Breast epithelium (tissue), 4 donors: ENCODE measurements around the gene MFF. TPM values are rescaled to one million over a fixed set of nuclear protein-coding genes. Genes with fewer than 3 reads are reported as not detected.

Experiments
- DNase-seq, 2 donors: peaks; one replicate each; pipeline ENCODE4 v3.0.0-alpha.2; 2019; ENCODE audit warnings: low spot score in 2 of 2
- H3K27ac ChIP-seq, 2 donors: fragments of 200-600 bp; sonication (generic) in 1 of 2; one replicate each; pipeline ENCODE4 v1.5.1; 2016 to 2019; ENCODE audit warnings: mild to moderate bottlenecking in 1 of 2
- H3K27me3 ChIP-seq, 2 donors: fragments of 200-600 bp; sonication (generic) in 1 of 2; one replicate each; pipeline versions ENCODE4 v1.5.1 to v1.6.0; 2017 to 2019; ENCODE audit warnings: control low read depth in 1 of 2, mild to moderate bottlenecking in 1 of 2
- H3K36me3 ChIP-seq: fragments of 200-600 bp; one replicate; pipeline ENCODE4 v1.5.1; 2019
- H3K4me1 ChIP-seq, 2 donors: fragments of 200-600 bp; sonication (generic); one replicate each; pipeline ENCODE4 v1.5.1; 2016 to 2019; ENCODE audit warnings: control low read depth in 1 of 2
- H3K4me3 ChIP-seq, 3 donors: fragments of 200-600 bp; sonication (generic); 1 replicate in 2 of 3; 2 replicates in 1 of 3; pipeline ENCODE4 v1.5.1; 2016 to 2019; ENCODE audit warnings: mild to moderate bottlenecking in 3 of 3, moderate library complexity in 2 of 3
- H3K9me3 ChIP-seq, 2 donors: fragments of 200-600 bp; sonication (generic) in 1 of 2; one replicate each; pipeline ENCODE4 v1.5.1; 2016 to 2019; ENCODE audit warnings: control low read depth in 1 of 2
- CTCF ChIP-seq, 3 donors: fragments of 450-650 bp; IDR thresholded peaks; one replicate each; pipeline ENCODE4 v1.5.1; 2016 to 2017; ENCODE audit warnings: antibody characterized with exemption in 3 of 3, mild to moderate bottlenecking in 3 of 3, moderate library complexity in 3 of 3
- POLR2A ChIP-seq: fragments of 450-650 bp; IDR thresholded peaks from one replicate; pipeline ENCODE4 v1.6.1; 2016; ENCODE audit warnings: antibody characterized with exemption, mild to moderate bottlenecking, moderate library complexity
- POLR2AphosphoS5 ChIP-seq, 3 donors: sonication (generic); formaldehyde crosslinking; IDR thresholded peaks; one replicate each; pipeline ENCODE4 v1.6.1; 2017; ENCODE audit warnings: antibody characterized with exemption in 3 of 3
- intact Hi-C: fragments of 100-400 bp; cut with DNase I; formaldehyde crosslinking; loops from one replicate; pipeline ENCODE4 v1.15.1; 2023; ENCODE audit warnings: low total_unique reads
- total RNA-seq, 3 donors: library from RNA; depleted of rRNA; stranded (reverse); fragments of >200 nt; gene quantifications; one replicate each; pipeline ENCODE4 v1.1.0, GENCODE V29; 2016

Gene MFF
- total RNA-seq, 3 donors from 2014 or later, result 120 to 135 (median 122) TPM

- no peaks in the 10 kb centered on the region for H3K4me1 ChIP-seq
- H3K36me3 ChIP-seq, result no peaks in the 10 kb centered on the region
- no peaks in the 10 kb centered on the region for H3K27me3 ChIP-seq
- H3K9me3 ChIP-seq, result no peaks in the 10 kb centered on the region
- no peak overlapping the region for H3K27ac ChIP-seq
- intact Hi-C loops, result no loop called here
- TF ChIP-seq POLR2A, result no peak
- no peak for TF ChIP-seq POLR2AphosphoS5 (IDR thresholded peaks at IDR 0.05)
- TF ChIP-seq CTCF (IDR thresholded peaks at IDR 0.05), result no peak
- no peak overlapping the region for H3K4me3 ChIP-seq
- no peak for DNase-seq
These were observed 73.9 kb downstream of the MFF start for GRCh38 chr2:227398684-227399670.

GRCh38 chr2:227401550-227401949 is 76.5 kb downstream of the MFF start:
- no peaks in the 10 kb centered on the region for H3K27me3 ChIP-seq
- TF ChIP-seq POLR2AphosphoS5 (IDR thresholded peaks at IDR 0.05) (no peak), CTCF (IDR thresholded peaks at IDR 0.05) (no peak), POLR2A (no peak)
- no peaks in the 10 kb centered on the region for H3K36me3 ChIP-seq
- H3K9me3 ChIP-seq, result no peaks in the 10 kb centered on the region
- H3K4me1 ChIP-seq, result no peaks in the 10 kb centered on the region
- intact Hi-C loops, result loop anchor here (10.0 kb wide), 1 partner anchor 363 kb away; no protein-coding TSS in a partner anchor
- DNase-seq, result no peak
- no peak overlapping the region for H3K27ac ChIP-seq
- no peak overlapping the region for H3K4me3 ChIP-seq

DNA sequence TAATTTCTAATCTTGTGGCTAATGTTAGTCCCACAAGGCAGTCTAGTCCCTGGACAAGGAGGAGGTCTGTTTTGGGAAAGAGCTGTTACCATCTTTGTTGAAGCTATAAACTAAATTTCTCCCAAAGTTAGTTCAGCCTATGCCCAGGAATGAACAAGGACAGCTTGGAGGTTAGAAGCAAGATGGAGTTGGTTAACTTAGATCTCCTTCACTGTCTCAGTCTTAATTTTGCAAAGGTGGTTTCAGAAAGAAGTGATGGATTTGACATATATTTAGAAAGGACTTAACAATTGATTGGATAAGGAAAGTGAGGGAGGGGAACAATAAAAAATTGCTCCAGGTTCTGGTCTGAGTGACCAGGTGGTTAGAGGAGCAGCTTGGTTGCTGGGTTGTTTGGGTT is 77.3 kb downstream of the MFF start:
- DNase-seq, result no peak
- intact Hi-C loops, result loop anchor here (10.0 kb wide), 1 partner anchor 362 kb away; no protein-coding TSS in a partner anchor
- Histone ChIP-seq H3K27me3 (no peaks in the 10 kb centered on the region), H3K27ac (no peak overlapping the region), H3K4me3 (no peak overlapping the region), H3K36me3 (no peaks in the 10 kb centered on the region), H3K4me1 (no peaks in the 10 kb centered on the region), H3K9me3 (no peaks in the 10 kb centered on the region)
- TF ChIP-seq POLR2A, result no peak
- TF ChIP-seq POLR2AphosphoS5 (IDR thresholded peaks at IDR 0.05), result no peak
- no peak for TF ChIP-seq CTCF (IDR thresholded peaks at IDR 0.05)

- H3K4me1 ChIP-seq, result no peaks in the 10 kb centered on the region
- H3K4me3 ChIP-seq, result no peak overlapping the region
- no peak overlapping the region for H3K27ac ChIP-seq
- no peaks in the 10 kb centered on the region for H3K36me3 ChIP-seq
- no peak for DNase-seq
- TF ChIP-seq POLR2A (no peak), CTCF (IDR thresholded peaks at IDR 0.05) (no peak), POLR2AphosphoS5 (IDR thresholded peaks at IDR 0.05) (no peak)
- no peaks in the 10 kb centered on the region for H3K9me3 ChIP-seq
- H3K27me3 ChIP-seq, result no peaks in the 10 kb centered on the region
- intact Hi-C loops, result loop anchor here (10.0 kb wide), 1 partner anchor 362 kb away; no protein-coding TSS in a partner anchor
These were observed 77.9 kb downstream of the MFF start for GRCh38 chr2:227402959-227403358.

DNA sequence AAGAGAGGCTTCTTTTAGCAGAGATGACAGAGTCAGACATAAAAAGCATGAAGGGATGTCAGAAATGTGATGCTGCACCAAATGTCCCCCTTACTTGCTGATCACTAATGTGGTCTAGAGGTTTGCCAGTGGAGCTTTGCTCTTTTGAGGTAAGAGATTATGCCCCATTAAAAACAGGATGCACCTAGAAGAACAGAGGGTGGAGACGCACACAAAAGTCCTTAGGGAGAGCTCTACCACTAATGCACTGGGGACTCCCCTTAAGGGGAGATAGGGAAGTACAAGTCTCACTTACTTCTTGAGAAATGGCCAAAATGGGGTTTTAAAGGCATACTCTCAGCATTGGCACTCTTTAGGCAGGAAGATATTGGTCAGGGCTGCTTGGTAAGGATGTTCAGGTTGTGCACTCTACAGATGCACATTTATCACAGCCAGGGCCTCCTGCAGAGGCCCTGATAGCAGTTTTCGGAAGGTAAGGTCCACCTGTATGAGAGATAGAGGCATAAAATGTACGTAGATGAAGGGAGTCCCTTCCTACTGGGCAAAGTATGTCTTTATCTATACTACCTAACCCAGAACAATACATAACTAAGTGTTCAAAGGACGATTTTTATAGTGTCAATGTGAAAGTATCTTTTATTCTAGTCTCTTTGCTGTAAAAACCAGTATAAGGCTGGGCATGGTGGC is 79.7 kb downstream of the MFF start:
- no peaks in the 10 kb centered on the region for H3K36me3 ChIP-seq
- H3K27me3 ChIP-seq, result no peaks in the 10 kb centered on the region
- intact Hi-C loops, result loop anchor here (10.0 kb wide), 1 partner anchor 360 kb away; no protein-coding TSS in a partner anchor
- no peaks in the 10 kb centered on the region for H3K4me1 ChIP-seq
- H3K9me3 ChIP-seq, result no peaks in the 10 kb centered on the region
- no peak for TF ChIP-seq POLR2AphosphoS5 (IDR thresholded peaks at IDR 0.05)
- TF ChIP-seq POLR2A, result no peak
- no peak for TF ChIP-seq CTCF (IDR thresholded peaks at IDR 0.05)
- no peak overlapping the region for H3K27ac ChIP-seq
- DNase-seq, result no peak
- no peak overlapping the region for H3K4me3 ChIP-seq
